Neural progenitor cell (in vitro differentiated cells): Measurements from ENCODE around the gene HRH4.

Experiments
- CTCF ChIP-seq: fragments of 200-600 bp; sonication (generic); IDR thresholded peaks from 2 replicates; pipeline ENCODE4 v1.5.1; 2017; ENCODE audit warnings: antibody characterized with exemption, mild to moderate bottlenecking
- EZH2 ChIP-seq: fragments of 200-600 bp; sonication (generic); IDR thresholded peaks from 2 replicates; pipeline ENCODE4 v1.6.1; 2017; ENCODE audit warnings: antibody characterized with exemption, mild to moderate bottlenecking, moderate library complexity
- EZH2phosphoT487 ChIP-seq: fragments of 200-600 bp; sonication (generic); IDR thresholded peaks from 2 replicates; pipeline ENCODE4 v1.6.1; 2017; ENCODE audit warnings: antibody characterized with exemption

- TF ChIP-seq CTCF (no peak), EZH2phosphoT487 (no peak), EZH2 (no peak)
These were observed 3.9 kb upstream of the HRH4 start for GRCh38 chr18:24456549-24456948.
